Stomach (tissue), 9 donors: Measurements from ENCODE around the gene DHX8. TPM values are rescaled to one million over a fixed set of nuclear protein-coding genes. Genes with fewer than 3 reads are reported as not detected.

Experiments used
- DNase-seq, 2 donors: peaks; one replicate each; pipeline versions ENCODE4 v3.0.0 to v3.0.0-alpha.2; 2013 to 2019
- H3K27ac ChIP-seq, 5 donors: fragments of 200-600 bp in 4 of 5; sonication (generic) in 4 of 5; one replicate each; pipeline ENCODE4 v1.5.1; 2013 to 2019; ENCODE audit warnings: mild to moderate bottlenecking in 1 of 5, moderate library complexity in 1 of 5
- H3K27me3 ChIP-seq, 3 donors: fragments of 200-600 bp; sonication (generic); one replicate each; pipeline ENCODE4 v1.5.1; 2017 to 2019; ENCODE audit warnings: mixed run types in 1 of 3
- H3K36me3 ChIP-seq, 4 donors: fragments of 200-600 bp; sonication (generic); 1 replicate in 3 of 4; 2 replicates in 1 of 4; pipeline ENCODE4 v1.5.1; 2016 to 2019
- H3K4me1 ChIP-seq, 4 donors: fragments of 200-600 bp; sonication (generic); one replicate each; pipeline ENCODE4 v1.5.1; 2016 to 2019
- H3K4me3 ChIP-seq, 4 donors: fragments of 200-600 bp; sonication (generic) in 3 of 4; one replicate each; pipeline ENCODE4 v1.5.1; 2016 to 2019; ENCODE audit warnings: mild to moderate bottlenecking in 1 of 4
- H3K9me3 ChIP-seq, 4 donors: fragments of 200-600 bp; sonication (generic); one replicate each; pipeline ENCODE4 v1.5.1; 2016 to 2019
- CTCF ChIP-seq, 7 experiments: fragments of 450-650 bp in 4 of 7; fragments of 200-600 bp in 3 of 7; sonication (generic) in 3 of 7; IDR thresholded peaks; one replicate each; pipeline ENCODE4 v1.5.1; 2016 to 2019; ENCODE audit warnings: antibody characterized with exemption in 7 of 7, control low read depth in 2 of 7, mild to moderate bottlenecking in 1 of 7
- EP300 ChIP-seq: sonication (generic); formaldehyde crosslinking; IDR thresholded peaks from one replicate; pipeline ENCODE4 v1.6.1; 2017; ENCODE audit warnings: antibody characterized with exemption
- POLR2A ChIP-seq, 4 donors: fragments of 450-650 bp; IDR thresholded peaks; one replicate each; pipeline ENCODE4 v1.6.1; 2016; ENCODE audit warnings: antibody characterized with exemption in 4 of 4, control low read depth in 2 of 4, mild to moderate bottlenecking in 1 of 4, moderate library complexity in 1 of 4
- POLR2AphosphoS5 ChIP-seq, 3 donors: sonication (generic); formaldehyde crosslinking; IDR thresholded peaks; one replicate each; pipeline ENCODE4 v1.6.1; 2016; ENCODE audit warnings: antibody characterized with exemption in 3 of 3
- WGBS, 5 donors: extraction: QIAGEN DNeasy Blood & Tissue Kit in 3 of 5; methylation state at CpG; one replicate each; pipeline versions ENCODE4 v1.1.5 to v1.1.7; 2013 to 2018; 5-methylcytosine and 5-hydroxymethylcytosine counted together
- intact Hi-C: fragments of 100-400 bp; cut with DNase I; formaldehyde crosslinking; loops from one replicate; pipeline ENCODE4 v1.15.1; 2023; ENCODE audit warnings: low total_unique reads
- polyA plus RNA-seq, 3 donors: library from polyadenylated mRNA; stranded (reverse); fragments of 200-250 nt; gene quantifications; one replicate each; pipeline ENCODE4 v1.2.3, GENCODE V29; 2013
- total RNA-seq, 5 donors: library from RNA; depleted of rRNA; stranded (reverse); fragments of >200 nt; gene quantifications; one replicate each; pipeline versions ENCODE4 v1.1.0 to v1.2.3, GENCODE V29; 2014 to 2016
- donor health status: healthy with polysubstance abuse.
- donor health status: Bipolar disorder and iron deficiency.
- donor health status: healthy.

Gene DHX8
- total and polyA plus RNA-seq, 8 donors = 9.2 to 137 (median 25.0) TPM

- DNase-seq = no peak
- Histone ChIP-seq H3K27me3 (peaks cover 0 to 73% (median 29%) of the 10 kb centered on the region in 3 donors), H3K9me3 (no peaks in the 10 kb centered on the region), H3K4me3 (no peak overlapping the region), H3K4me1 (peaks cover 25 to 39% (median 33%) of the 10 kb centered on the region in 4 donors), H3K36me3 (no peaks in the 10 kb centered on the region), H3K27ac (peak overlapping the region in 2 of 5 donors; percentile 9 to 46)
- intact Hi-C loops = no loop called here
- WGBS, 5 donors = 22 to 30% (median 25%) methylated on average over 7 of the region's 7 CpGs
- TF ChIP-seq POLR2A (IDR thresholded peaks at IDR 0.05) (no peak), CTCF (IDR thresholded peaks at IDR 0.05) (no peak), POLR2AphosphoS5 (IDR thresholded peaks at IDR 0.05) (no peak), EP300 (no peak)
Observed at GRCh38 chr17:43543771-43544575, 60.2 kb downstream of the DHX8 start.

- intact Hi-C loops = no loop called here
- peak overlapping the region in 4 of 5 donors; percentile 25 to 56 (median 34) for H3K27ac ChIP-seq
- peaks cover 0 to 86% (median 29%) of the 10 kb centered on the region in 3 donors for H3K27me3 ChIP-seq
- no peaks in the 10 kb centered on the region for H3K36me3 ChIP-seq
- H3K9me3 ChIP-seq = no peaks in the 10 kb centered on the region
- WGBS, 5 donors = 0 to 4% (median 1%) methylated on average over 18 to 21 of the region's 21 CpGs
- no peak for TF ChIP-seq CTCF (IDR thresholded peaks at IDR 0.05)
- no peak for TF ChIP-seq POLR2AphosphoS5 (IDR thresholded peaks at IDR 0.05)
- no peak for TF ChIP-seq POLR2A (IDR thresholded peaks at IDR 0.05)
- TF ChIP-seq EP300 = no peak
- DNase-seq = peak in 1 of 2 donors; percentile 28
- H3K4me1 ChIP-seq = peaks cover 25 to 39% (median 33%) of the 10 kb centered on the region in 4 donors
- H3K4me3 ChIP-seq = peak overlapping the region; percentile 45 to 62 (median 57)
Observed at GRCh38 chr17:43545383-43545632, 61.5 kb downstream of the DHX8 start.

- H3K27me3 ChIP-seq = peaks cover 0 to 92% (median 29%) of the 10 kb centered on the region in 3 donors
- H3K4me1 ChIP-seq = peaks cover 25 to 35% (median 33%) of the 10 kb centered on the region in 4 donors
- H3K27ac ChIP-seq = peak within 1 kb of the TSS in 4 of 5 donors; percentile 25 to 56 (median 40)
- DNase-seq = peak; percentile 89 to 97
- H3K36me3 ChIP-seq = no peaks in the 10 kb centered on the region
- TF ChIP-seq CTCF (IDR thresholded peaks at IDR 0.05) = no peak
- TF ChIP-seq POLR2AphosphoS5 (IDR thresholded peaks at IDR 0.05) = no peak
- no peak for TF ChIP-seq EP300
- TF ChIP-seq POLR2A (IDR thresholded peaks at IDR 0.05) = no peak
- H3K9me3 ChIP-seq = no peaks in the 10 kb centered on the region
- WGBS, 5 donors = 0 to 1% (median 1%) methylated on average over 41 to 46 of the region's 46 CpGs
- intact Hi-C loops = no loop called here
- H3K4me3 ChIP-seq = peak within 1 kb of the TSS; percentile 45 to 62 (median 57)
Observed at GRCh38 chr17:43546319-43547188, 62.8 kb downstream of the DHX8 start, which contains the start of gene ETV4. Gene ETV4, minus strand, starts transcription at chr17:43546340. Its CDS starts 723 bp downstream, at chr17:43545617.

- DNase-seq = no peak
- H3K27me3 ChIP-seq = peaks cover 0 to 92% (median 29%) of the 10 kb centered on the region in 3 donors
- no peak overlapping the region for H3K27ac ChIP-seq
- peaks cover 25 to 40% (median 34%) of the 10 kb centered on the region in 4 donors for H3K4me1 ChIP-seq
- TF ChIP-seq CTCF (IDR thresholded peaks at IDR 0.05) (no peak), POLR2AphosphoS5 (IDR thresholded peaks at IDR 0.05) (no peak), POLR2A (IDR thresholded peaks at IDR 0.05) (no peak), EP300 (no peak)
- H3K9me3 ChIP-seq = no peaks in the 10 kb centered on the region
- H3K36me3 ChIP-seq = no peaks in the 10 kb centered on the region
- H3K4me3 ChIP-seq = no peak overlapping the region
- 49 to 84% (median 67%) methylated on average over 2 of the region's 2 CpGs for WGBS, 5 donors
- intact Hi-C loops = no loop called here
Observed at GRCh38 chr17:43547189-43547550, 63.4 kb downstream of the DHX8 start.
